ENCODE results near the gene GRIN2C.

Gene GRIN2C

DNA sequence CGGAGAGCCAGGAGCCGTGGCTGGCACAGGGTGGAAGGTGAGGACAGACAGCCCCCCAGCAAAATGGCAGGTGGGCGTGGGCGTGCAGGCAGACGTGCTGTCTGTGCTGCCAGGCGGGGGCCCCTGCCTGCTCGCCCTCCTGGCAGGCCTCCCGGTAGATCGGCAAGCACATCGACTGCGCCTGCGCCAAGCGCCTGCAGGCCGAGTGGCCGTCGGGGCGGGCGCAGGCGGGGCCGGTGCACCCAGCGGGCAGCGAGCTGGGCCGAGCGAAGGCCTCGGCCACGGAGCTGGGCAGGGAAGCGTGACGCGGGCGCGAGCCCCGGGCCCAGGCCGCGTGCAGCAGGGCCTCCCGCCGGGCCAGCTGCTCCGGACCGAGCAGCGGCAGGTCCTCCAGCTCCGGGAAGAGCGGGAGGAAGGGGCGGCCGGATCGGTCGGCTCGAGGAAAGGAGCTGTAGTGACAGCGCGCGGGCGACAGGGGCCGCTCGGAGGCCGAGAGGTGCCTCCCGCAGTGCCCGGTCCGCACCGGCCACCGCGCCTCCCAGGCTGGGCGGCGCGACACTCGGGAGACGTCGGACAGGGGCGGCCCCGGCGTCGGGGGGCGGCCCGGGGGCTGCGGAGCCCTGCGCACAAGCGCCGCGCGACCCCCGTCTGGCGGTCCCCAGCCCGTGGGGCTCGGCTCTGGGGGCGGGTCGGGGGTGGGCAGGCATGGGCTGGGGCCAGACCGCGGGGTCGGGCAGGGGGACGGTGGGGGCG lies 16.9 kb downstream of the GRIN2C start:
- DNase-seq = no peak

DNA sequence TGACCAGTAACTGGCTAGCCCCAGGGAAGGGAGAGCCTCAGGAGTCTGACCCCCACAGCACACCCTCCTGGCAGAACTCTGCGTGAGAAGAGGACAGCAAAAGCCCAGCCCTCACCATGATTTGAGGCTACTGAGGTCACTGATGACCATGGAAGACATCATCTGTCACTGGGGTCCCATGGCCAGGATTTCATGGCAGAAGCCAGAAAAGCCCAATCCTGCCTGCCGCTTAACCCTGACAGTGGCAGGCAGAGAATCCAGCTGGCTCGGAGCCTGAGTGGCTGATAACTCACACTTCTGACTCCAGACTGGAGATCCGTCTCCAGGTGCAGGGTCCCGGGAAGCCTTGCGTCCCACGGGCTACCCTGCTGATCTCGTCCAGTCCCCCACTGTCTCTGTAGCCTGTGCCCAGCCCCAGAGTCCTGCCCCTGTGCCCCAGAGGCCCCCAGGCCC lies 17.5 kb downstream of the GRIN2C start:
- no peak for DNase-seq

GRCh38 chr17:74840989-74841666 lies 18.6 kb downstream of the GRIN2C start:
- DNase-seq = no peak

GRCh38 chr17:74839990-74840852 lies 19.5 kb downstream of the GRIN2C start:
- no peak for DNase-seq

GRCh38 chr17:74838274-74838673 lies 21.4 kb downstream of the GRIN2C start:
- DNase-seq = no peak

GRCh38 chr17:74836691-74837467 lies 22.8 kb downstream of the GRIN2C start:
- DNase-seq = no peak

- no peak for DNase-seq
These were observed 23.5 kb downstream of the GRIN2C start for GRCh38 chr17:74836191-74836590.

DNA sequence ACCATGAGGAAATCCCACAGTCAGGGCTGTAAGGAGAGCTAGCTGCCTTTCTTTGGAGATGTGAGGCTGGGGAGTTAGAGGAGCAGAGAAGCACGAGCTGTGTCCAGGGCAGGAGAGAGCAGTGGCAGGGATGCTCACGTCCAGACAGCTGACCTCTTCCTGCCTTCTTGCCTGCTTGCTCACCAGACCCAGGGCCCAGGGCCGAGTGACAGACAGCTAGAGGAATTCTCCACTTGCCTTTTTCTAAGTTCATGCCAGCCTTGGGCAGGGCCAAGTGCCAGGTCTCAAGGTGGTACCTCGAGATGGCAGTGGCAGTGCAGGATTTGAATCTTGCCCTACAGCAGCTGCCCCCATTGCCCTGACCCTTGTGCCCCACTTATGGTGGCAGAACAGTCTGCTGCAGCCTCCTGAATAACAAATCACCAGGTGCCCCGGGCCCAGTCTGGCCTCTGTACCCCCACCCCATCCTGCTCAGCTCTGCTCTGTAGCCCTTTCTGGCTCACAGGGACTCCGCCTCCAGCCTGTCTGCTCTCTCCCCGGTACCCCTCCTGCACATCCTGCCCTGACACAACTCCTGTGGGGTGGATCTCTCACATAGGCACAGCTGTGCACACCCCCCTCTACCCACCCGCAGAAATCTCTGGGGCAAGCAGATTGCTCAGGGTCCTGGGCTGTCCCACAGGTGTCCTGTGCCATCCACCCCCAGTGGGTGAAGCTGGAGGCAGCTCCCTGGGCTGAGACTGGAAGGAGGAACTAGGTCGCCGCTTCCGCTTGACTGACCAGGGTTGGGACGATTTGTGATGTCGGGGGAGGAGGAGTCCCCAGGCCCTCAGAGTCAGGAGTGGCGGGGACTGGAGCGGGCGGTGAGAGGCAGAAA lies 25.9 kb downstream of the GRIN2C start:
- no peak for DNase-seq

DNA sequence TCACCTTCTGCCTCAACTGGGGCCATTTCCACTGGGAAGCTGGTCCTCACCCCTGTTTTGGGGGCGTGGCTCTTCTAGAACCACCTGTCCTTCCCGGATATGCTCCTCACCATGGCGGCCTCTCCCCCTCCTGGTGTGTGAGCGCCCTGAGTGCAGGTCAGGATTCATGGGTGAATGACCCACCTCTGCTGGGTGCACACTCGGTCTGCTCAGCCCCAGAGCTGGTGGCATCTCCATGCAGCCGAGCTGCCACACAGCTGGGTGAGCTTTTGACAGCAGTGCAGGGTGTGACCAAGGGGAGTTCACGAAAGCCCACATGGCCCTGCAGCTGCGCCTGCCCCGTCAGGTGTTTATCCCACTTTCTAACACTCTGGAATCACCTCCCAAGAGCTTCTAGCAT lies 27.3 kb downstream of the GRIN2C start:
- DNase-seq = no peak

DNA sequence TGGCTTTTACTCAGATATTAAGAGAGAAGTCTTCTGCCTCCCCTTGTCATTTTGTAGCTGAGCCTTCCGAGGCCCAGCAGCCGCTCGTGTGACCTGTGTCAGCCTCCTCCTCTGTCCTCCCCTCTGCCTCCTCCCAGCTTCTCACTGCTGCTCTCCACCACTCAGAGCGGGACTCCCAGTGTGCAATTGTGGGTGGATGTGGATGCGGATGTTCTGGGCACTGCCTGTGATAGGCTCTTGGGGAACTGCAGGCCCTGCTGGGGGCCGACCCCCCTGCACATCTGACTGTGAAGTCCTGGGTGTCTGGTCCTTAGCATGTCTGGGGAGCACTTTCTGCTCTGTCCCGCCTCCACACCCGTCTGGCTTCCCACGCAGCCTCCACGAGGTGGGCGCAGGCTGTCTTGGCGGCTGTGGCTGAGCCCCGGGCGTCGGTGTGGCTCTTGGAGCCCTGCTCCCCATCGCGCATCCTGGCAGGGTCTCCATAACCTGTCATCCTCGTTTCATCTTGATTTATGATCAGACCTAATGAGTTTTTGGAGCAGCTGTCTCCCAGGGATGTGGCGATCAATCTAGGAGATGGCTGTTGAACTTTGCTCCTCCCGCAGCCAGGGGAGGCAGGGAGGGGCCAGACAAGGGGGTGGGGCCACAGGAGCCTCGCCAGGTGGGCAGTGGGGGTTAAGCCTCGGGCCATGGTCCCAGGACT lies 28.1 kb downstream of the GRIN2C start:
- DNase-seq = no peak

GRCh38 chr17:74830861-74831260 lies 28.8 kb downstream of the GRIN2C start:
- no peak for DNase-seq

DNA sequence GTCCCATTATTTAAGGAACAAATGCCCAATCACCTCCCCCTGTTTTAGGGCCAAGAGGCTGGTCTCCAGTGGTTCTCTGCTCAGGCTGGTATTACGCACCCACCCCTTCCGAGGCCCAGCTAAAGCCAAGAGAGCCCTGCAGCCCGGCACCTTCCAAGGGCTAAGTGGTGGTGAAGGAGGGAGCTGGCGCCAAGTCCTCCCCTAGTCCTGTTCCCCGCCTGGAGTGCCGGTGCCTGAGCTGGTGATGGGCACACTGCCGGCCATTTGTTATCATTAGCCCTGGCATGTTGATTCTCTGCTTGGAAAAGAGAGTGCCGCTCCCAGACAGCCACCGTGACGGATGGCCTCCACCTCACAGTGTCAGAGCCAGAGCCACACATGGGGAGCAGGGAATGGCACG lies 31.9 kb downstream of the GRIN2C start:
- DNase-seq = no peak

DNA sequence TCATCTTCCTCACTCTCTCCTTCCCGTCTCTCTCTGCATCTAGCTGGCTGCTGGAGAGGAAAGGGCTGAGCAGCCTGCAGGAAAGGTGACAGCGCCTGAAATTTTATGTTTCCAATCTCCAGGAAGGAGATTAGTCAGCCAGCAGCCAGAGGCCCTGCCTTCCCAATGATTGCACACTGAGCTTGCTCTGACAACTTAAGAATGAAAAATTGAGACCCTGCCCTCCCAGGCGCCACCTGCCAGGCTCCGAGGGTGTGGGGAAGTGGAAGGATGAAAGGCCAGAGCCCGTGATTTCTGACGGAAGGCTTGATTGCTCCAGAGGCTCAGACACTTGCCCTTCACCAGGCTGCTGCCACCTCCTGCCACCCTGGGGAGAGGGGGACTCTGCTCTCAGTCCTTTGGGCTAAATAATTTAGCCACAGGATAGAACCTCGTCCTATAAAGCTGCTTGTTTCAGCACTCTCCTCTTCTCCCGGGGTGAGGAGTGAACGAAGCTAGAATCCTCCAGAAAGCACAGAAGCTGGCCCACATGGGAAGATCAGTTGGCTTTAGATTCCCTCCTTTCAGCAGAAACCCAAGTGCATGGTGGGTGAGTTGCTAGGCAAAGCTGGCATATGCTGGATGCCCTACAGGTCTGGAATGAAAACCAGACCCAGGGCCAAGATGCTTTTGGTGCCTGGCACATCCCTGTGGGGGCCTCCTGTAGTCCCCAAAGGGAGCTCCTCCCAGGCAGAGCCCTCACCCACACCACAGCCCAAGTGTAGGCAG lies 33.5 kb downstream of the GRIN2C start:
- DNase-seq = no peak

GRCh38 chr17:74824961-74825627 lies 34.6 kb downstream of the GRIN2C start:
- DNase-seq = no peak

- no peak for DNase-seq
These were observed 36.7 kb downstream of the GRIN2C start for GRCh38 chr17:74822939-74823367.

- DNase-seq = no peak
These were observed 37.2 kb downstream of the GRIN2C start for GRCh38 chr17:74822335-74822938.

DNA sequence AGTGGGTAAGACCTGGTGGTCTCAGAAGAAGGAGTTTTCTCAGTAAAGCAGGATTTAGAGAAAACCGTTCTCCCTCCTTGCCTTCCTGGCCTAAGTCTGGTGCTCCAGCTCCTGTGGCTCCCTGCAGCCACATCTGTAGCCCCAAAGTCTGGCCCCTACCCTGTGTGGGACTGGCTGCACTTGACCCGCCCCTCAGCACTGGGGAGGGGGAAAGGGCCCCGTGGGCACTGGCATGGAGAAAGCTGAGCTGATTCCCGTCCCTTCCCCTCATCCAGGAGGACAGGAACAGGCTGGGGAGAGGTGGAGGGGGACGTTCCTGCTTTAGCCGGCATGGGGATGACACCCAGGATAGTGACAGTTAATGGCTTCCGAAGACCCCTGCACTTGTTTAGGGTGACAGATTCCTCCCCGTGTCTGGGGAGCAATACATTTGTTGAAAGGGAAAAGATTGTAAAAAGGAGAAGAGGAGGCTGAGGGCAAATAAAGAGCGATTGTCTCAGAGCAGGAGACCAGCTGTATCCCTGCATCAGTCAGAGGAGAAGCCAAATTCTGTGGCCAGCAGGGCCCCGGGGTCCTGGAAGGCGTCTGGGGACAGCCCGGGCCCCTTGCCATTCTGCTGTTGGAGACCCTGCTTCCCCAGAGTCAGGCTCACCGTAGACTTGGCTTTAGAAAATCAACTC lies 37.9 kb downstream of the GRIN2C start:
- DNase-seq = no peak

- DNase-seq = no peak
These were observed 39.8 kb downstream of the GRIN2C start for GRCh38 chr17:74819801-74820436.
